Skin epidermis (tissue), 12 donors: ENCODE measurements around the gene KIF4B.

Experiments used
- H3K27ac ChIP-seq, 21 experiments: fragments of 200-600 bp; sonication (generic) in 11 of 21; one replicate each; pipeline ENCODE4 v1.5.0; 2020; ENCODE audit warnings: mild to moderate bottlenecking in 3 of 21, inconsistent platforms in 2 of 21, moderate library complexity in 2 of 21
- H3K4me3 ChIP-seq, 7 experiments: fragments of 200-600 bp; sonication (generic) in 2 of 7; one replicate each; pipeline ENCODE4 v1.5.0; 2020; ENCODE audit warnings: inconsistent platforms in 2 of 7, mild to moderate bottlenecking in 2 of 7, moderate library complexity in 1 of 7

KIF4B gene

DNA sequence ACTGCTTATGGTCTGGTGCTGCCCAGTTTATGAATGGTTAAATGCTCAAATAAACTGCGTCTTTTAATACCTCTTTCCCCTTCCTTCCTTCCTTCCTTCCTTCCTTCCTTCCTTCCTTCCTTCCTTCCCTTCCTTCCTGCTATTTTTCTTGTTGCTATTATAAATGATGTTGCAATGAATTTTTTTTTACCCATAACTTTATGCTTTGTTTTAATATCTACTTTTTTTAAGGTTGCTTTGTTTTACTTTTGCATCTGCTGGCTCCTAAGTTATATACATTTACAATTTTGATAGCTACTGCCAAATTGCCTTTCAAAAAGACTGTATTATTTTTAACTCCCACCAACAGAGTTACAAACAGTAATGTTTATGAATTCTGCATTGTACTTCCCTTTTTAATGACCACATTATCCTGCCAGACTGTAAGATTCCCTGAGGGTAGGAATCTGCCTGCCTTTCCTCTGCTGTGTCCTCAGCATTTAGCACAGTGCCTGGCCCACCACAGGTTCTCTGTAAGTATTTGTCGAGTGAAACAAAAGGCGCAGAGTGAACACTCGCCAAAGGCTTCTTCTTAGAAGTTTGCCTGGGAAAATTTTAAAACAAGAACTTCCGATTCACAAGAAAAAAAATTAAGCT is 36.9 kb downstream of the KIF4B start:
- no peak overlapping the region for H3K27ac ChIP-seq
- H3K4me3 ChIP-seq, result no peak overlapping the region

DNA sequence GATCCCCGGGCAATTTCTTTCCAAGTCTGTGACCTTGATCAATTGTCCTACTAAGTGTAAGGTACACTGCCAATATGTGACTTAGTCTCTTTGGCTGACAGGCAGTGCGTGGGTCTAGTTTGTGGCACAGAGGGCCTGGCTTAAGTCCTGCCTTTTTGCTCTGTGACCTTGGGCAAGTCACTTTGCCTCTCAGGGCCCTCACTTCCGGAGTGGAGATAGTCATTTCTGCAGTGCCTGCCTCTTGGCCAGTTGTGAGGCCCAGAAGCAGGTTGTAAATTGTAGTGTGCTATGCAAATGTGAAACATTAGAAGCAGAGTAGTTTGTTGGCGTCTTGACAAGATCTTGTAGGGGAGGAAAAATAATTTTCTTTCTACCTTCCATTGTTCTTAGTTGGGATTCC is 39.0 kb downstream of the KIF4B start:
- Histone ChIP-seq H3K4me3 (no peak overlapping the region), H3K27ac (no peak overlapping the region)

DNA sequence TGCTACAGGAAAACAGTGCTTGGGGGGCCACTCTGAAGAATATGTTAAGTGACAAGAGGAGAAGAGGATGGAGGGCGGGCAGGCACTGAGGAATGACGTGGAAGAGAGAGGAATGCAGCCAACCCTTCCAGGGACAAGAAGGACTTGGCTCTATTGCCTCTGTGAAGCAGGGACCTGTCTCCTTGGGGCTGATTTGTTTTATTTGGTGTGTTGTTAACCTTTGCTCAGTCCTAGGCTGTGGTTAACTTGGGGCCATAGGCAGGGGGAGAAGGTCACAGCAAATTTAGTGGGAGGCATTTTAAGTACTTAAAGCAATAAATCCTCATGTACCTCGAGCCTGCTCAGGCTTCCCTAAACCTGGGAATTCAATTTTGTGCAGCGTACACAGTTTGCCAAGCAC is 39.9 kb downstream of the KIF4B start:
- H3K4me3 ChIP-seq, result no peak overlapping the region
- H3K27ac ChIP-seq, result no peak overlapping the region

DNA sequence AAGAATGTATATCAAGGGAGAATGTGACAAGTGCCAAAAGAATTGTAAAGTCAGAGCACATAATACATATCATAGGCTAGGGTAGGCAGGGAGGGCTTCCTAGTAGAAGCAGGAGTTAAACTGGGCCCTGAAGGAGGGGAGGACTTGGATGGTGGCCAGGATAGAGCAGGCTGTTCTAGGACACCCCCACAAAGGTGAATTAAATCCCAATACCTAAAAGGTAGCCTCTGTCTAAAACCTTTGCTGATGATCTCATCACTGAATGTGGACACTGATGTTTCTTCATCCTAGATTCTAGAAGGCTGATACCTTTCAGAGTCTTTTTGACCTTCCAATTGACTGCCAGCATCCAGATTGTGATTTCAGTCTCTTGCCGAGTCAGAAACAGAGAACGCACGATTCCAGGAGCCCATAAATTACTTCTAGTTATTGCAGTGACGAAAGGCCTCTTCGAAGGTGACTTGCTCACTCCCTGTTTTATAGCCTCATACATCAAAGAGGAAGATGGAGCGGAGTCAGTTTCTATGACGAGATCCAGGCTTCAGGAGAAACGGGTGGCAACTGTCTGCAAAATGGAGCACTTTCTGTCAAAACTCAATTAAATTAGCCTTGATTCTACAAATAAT is 43.2 kb downstream of the KIF4B start:
- H3K27ac ChIP-seq, result no peak overlapping the region

DNA sequence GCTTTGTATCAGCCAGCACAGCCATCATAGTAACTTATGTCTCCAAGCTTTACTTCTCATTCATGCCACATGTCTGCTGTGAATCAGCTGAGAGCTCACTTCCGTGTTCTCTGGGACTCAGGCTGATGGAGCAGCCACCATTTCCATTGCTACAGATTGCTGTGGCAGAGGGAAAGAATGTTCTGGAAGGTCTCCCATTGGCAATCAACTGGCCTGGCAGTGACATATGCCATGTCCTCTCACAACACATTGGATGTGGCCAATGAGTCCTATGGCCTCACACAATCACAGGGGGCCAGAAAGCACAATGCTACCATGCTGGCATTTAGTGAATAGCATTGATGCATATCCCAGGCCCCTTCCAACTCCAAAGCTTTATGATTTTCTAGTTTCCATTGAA is 44.1 kb downstream of the KIF4B start:
- Histone ChIP-seq H3K4me3 (no peak overlapping the region), H3K27ac (no peak overlapping the region)

More for the DNA sequence above, 43.2 kb downstream of the KIF4B start:
- H3K4me3 ChIP-seq, result no peak overlapping the region

DNA sequence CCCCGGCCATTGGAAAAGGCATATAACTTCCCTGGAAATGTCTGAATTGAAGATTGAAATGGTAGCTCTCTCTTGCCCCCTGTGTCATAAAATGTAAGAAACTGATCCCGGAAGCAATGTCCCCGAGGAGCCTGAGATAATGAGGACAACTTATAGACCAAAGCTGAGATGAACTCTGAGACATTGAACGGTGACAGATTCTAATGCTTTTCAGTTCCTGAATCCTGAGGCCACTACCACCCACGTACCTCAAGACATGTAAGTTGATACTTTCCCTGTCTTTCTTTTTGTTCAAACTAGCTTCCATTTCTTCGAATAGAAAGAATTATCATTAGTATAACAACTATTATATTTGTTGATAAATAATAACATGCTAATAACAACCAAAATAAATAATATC is 51.0 kb downstream of the KIF4B start:
- Histone ChIP-seq H3K4me3 (no peak overlapping the region), H3K27ac (no peak overlapping the region)

DNA sequence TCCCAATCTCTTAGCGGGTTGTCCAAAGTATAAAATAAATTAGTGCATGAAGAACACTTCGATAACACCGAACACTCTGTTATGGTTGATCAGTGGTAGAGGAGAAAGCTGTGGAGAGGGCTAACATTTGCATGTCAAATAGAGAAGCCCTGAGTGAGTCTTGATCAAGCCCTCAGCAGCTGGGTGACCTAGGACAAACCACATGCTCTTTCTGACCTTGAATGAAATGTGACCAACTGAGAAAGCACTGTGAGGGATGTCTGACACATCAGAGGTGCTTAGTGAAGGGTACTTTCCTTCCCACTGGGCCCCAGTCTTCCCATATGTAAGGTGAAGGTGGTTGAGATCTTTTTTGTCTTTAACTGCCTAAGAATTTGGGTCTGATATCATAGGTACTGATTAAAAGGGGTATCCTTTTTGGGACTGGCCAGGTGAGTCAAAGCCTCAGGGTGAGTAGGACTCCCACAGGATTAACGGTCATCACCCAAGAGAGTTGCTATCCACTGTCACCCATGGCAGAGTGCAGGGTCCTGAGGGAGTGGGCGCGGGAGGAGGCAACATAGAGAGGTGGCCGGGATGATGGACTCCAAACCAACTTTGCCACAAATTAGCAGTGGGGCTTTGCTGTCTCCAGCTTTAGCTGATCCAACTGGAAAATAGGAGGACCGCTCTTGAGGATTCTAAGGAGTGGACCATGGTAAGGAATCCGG is 53.5 kb downstream of the KIF4B start:
- H3K4me3 ChIP-seq, result no peak overlapping the region
- no peak overlapping the region for H3K27ac ChIP-seq
